Natural killer cell (primary cell): ENCODE measurements around the gene CDYL2. TPM values are rescaled to one million over a fixed set of nuclear protein-coding genes. Genes with fewer than 3 reads are reported as not detected.

ENCODE experiments used
- ATAC-seq, 3 donors: fragments of 150-1000 bp in 2 of 3; fragments of 200-7000 bp in 1 of 3; cut with Tn5 transposase; 1 replicate in 1 of 3; 2 replicates in 2 of 3; pipeline ENCODE4 v1.10.0; 2021; ENCODE audit warnings: mild to moderate bottlenecking in 2 of 3, moderate library complexity in 2 of 3
- DNase-seq, 2 donors: peaks; one replicate each; pipeline versions ENCODE4 v3.0.0 to v3.0.0-alpha.2; 2013 to 2021; ENCODE audit warnings: mixed read lengths in 1 of 2
- H3K27ac ChIP-seq: one replicate; pipeline ENCODE4 v1.5.1; 2013; ENCODE audit warnings: mild to moderate bottlenecking, low read length
- H3K27me3 ChIP-seq: one replicate; pipeline ENCODE4 v1.6.1; 2013; ENCODE audit warnings: low read length; ENCODE audit not compliant: control insufficient read depth, insufficient read depth
- H3K36me3 ChIP-seq: one replicate; pipeline ENCODE4 v1.6.1; 2013; ENCODE audit warnings: low read length; ENCODE audit not compliant: control insufficient read depth, insufficient read depth
- H3K4me1 ChIP-seq: one replicate; pipeline ENCODE4 v1.6.1; 2013; ENCODE audit warnings: low read length; ENCODE audit not compliant: control insufficient read depth, insufficient read depth
- H3K4me3 ChIP-seq: one replicate; pipeline ENCODE4 v1.5.1; 2013; ENCODE audit warnings: low read length
- H3K9me3 ChIP-seq: one replicate; pipeline ENCODE4 v1.6.1; 2013; ENCODE audit warnings: low read length; ENCODE audit not compliant: control insufficient read depth, insufficient read depth
- H3K27ac Mint-ChIP-seq, 2 donors: one replicate each; pipeline ENCODE4 v1.8.0; 2022; ENCODE audit warnings: mild to moderate bottlenecking in 2 of 2, mixed read lengths in 2 of 2, moderate library complexity in 1 of 2
- H3K27me3 Mint-ChIP-seq, 2 donors: one replicate each; pipeline ENCODE4 v1.8.0; 2022; ENCODE audit warnings: low read depth in 2 of 2, mixed read lengths in 2 of 2
- H3K36me3 Mint-ChIP-seq: one replicate; pipeline ENCODE4 v1.8.0; 2022; ENCODE audit warnings: mixed read lengths
- H3K4me1 Mint-ChIP-seq, 2 donors: one replicate each; pipeline ENCODE4 v1.8.0; 2022; ENCODE audit warnings: mixed read lengths in 2 of 2
- H3K4me3 Mint-ChIP-seq: one replicate; pipeline ENCODE4 v1.8.0; 2022; ENCODE audit warnings: mild to moderate bottlenecking, moderate library complexity, mixed read lengths
- H3K9me3 Mint-ChIP-seq, 2 donors: one replicate each; pipeline ENCODE4 v1.8.0; 2022; ENCODE audit warnings: mixed read lengths in 2 of 2
- WGBS: methylation state at CpG from one replicate; pipeline ENCODE4 v1.1.7; 2013; ENCODE audit warnings: missing lambda C conversion rate; ENCODE audit not compliant: insufficient coverage; 5-methylcytosine and 5-hydroxymethylcytosine counted together
- intact Hi-C: fragments of 100-400 bp; cut with micrococcal nuclease; formaldehyde crosslinking; loops from one replicate; pipeline ENCODE4 v1.14.2; 2022
- total RNA-seq, 4 donors: library from RNA; stranded (reverse); fragments of 120-200 nt in 1 of 4; gene quantifications; one replicate each; pipeline versions ENCODE4 v1.2.3 to v1.2.4, GENCODE V29; 2013 to 2022
- TF ChIP-seq, protein P1 (sequence below): fragments of 200-600 bp; IDR thresholded peaks from one replicate; pipeline ENCODE4 v1.8.0; 2022; ENCODE audit warnings: antibody characterized with exemption

Gene CDYL2
- total RNA-seq, 3 donors from 2014 or later (not counting 1 experiment from before 2014, with no cell fraction given): 2.7 to 14.5 (median 3.4) TPM

DNA sequence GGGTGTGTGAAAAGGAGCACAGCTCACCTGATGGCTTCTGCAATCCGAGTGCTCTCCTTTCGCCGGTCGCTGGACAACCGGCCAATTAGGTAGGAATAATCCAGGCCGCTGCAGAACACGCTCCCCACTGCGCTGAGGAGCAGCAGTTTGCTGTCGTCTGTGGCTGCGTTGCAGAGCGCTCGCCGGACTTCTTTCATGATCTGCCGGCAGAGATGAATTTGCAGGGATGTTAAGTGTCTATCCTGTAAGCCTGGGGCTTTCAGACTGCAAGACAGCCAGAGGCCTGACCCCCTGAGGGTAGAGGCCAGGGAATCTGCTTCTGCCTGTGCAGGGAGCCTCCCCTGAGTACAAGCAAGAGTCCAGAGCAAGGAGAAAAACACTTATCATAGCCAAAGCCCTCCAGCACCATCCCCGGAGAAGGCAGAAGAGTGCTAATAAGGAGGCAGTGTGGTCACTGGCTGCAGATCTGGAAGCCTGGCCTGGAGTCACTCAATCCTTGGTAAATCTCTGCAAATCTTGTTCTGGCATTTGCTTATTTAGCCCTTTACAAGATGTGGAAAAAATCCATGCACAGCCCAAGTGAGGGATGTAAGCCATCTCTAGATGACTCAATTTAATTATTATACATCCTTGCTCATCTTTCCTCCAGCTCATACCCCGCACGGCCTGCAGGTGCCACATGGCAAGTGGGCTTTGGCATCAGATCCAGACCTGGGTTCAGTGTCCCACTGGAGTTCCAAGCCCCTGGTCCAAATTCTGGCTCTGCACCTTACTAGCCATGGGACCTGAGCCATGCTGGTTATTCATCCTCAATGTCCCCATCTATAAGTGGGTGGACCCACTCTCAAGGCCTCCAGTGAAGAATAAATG lies 183.4 kb downstream of the CDYL2 start:
- DNase-seq: no peak
- H3K4me3 Mint-ChIP-seq: no peak overlapping the region
- H3K4me1 Mint-ChIP-seq: no peaks in the 10 kb centered on the region
- peaks cover 0 to 4% of the 10 kb centered on the region in 2 donors for H3K27me3 Mint-ChIP-seq
- H3K27me3 ChIP-seq: no peaks in the 10 kb centered on the region
- H3K9me3 Mint-ChIP-seq: no peaks in the 10 kb centered on the region
- ATAC-seq: no peak
- H3K9me3 ChIP-seq: no peaks in the 10 kb centered on the region
- TF ChIP-seq, protein P1, sequence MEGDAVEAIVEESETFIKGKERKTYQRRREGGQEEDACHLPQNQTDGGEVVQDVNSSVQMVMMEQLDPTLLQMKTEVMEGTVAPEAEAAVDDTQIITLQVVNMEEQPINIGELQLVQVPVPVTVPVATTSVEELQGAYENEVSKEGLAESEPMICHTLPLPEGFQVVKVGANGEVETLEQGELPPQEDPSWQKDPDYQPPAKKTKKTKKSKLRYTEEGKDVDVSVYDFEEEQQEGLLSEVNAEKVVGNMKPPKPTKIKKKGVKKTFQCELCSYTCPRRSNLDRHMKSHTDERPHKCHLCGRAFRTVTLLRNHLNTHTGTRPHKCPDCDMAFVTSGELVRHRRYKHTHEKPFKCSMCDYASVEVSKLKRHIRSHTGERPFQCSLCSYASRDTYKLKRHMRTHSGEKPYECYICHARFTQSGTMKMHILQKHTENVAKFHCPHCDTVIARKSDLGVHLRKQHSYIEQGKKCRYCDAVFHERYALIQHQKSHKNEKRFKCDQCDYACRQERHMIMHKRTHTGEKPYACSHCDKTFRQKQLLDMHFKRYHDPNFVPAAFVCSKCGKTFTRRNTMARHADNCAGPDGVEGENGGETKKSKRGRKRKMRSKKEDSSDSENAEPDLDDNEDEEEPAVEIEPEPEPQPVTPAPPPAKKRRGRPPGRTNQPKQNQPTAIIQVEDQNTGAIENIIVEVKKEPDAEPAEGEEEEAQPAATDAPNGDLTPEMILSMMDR: no peak
- no peaks in the 10 kb centered on the region for H3K4me1 ChIP-seq
- H3K27ac ChIP-seq: no peak overlapping the region
- H3K4me3 ChIP-seq: no peak overlapping the region
- WGBS: 95% methylated on average over 17 of the region's 17 CpGs
- no peaks in the 10 kb centered on the region for H3K36me3 Mint-ChIP-seq
- no peaks in the 10 kb centered on the region for H3K36me3 ChIP-seq
- no peak overlapping the region for H3K27ac Mint-ChIP-seq
- intact Hi-C loops: no loop called here

DNA sequence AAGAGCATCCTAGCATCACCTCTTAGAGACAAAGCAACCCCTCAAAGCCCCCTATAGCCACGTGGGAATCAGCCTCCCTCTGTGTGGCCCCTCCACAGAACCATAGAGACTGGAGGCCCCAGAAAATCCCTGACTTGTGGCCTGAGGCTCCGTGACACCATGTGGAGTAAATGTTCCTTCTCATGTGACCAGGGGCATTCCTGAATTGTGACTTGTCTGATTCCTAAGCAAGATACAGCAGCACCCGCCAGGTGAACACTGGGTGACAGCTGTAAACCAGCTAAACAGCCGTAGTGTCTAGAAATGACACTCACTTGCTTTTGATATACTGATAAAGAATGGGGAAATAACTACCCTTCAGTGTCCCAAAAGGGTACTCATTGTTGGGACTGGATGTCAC lies 184.6 kb downstream of the CDYL2 start:
- Histone ChIP-seq H3K27me3 (no peaks in the 10 kb centered on the region), H3K4me3 (no peak overlapping the region), H3K36me3 (no peaks in the 10 kb centered on the region), H3K27ac (no peak overlapping the region), H3K9me3 (no peaks in the 10 kb centered on the region), H3K4me1 (no peaks in the 10 kb centered on the region)
- H3K9me3 Mint-ChIP-seq: no peaks in the 10 kb centered on the region
- H3K4me1 Mint-ChIP-seq: no peaks in the 10 kb centered on the region
- peaks cover 0 to 7% of the 10 kb centered on the region in 2 donors for H3K27me3 Mint-ChIP-seq
- no peak overlapping the region for H3K4me3 Mint-ChIP-seq
- WGBS: 84% methylated on average over 4 of the region's 4 CpGs
- no peak overlapping the region for H3K27ac Mint-ChIP-seq
- no peak for ATAC-seq
- no peaks in the 10 kb centered on the region for H3K36me3 Mint-ChIP-seq
- TF ChIP-seq, protein P1: no peak
- intact Hi-C loops: no loop called here
- no peak for DNase-seq

DNA sequence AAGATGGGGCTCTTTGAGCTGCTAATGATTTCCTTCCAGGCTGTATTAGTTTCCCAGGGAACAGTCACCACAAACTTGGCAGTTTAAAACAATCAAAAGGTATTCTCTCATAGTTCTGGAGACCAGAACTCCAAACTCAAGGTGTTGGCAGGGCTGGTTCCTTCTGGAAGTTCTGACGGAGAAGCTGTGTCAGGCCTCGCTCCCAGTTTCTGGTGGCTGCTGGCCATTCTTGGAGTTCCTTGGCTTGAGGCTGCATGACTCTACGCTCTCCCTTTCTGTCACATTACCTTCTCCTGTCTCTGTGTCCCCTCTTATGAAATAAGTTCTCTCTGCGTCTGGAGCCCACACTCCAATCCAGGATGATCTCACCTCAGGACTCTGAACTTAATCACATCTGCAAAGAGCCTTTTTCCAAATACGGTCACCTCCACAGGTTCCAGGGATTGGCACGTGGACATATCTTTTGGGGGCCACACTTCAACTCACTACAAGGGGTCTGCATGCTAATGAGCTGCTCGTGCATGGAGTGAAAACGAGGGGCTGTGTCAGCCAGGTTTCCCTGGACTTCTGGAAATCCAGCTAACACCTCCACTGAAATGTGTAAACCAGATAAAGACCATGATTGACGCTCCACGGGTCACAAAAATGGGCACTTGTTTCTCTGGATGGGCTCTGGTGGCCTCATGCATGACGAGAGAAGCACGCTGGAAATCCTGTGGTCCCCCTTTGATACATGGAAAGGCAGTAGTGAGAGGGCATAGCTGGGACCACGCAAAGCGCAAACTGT lies 185.3 kb downstream of the CDYL2 start:
- no peak overlapping the region for H3K4me3 ChIP-seq
- H3K27me3 Mint-ChIP-seq: peaks cover 0 to 5% of the 10 kb centered on the region in 2 donors
- intact Hi-C loops: no loop called here
- H3K4me1 ChIP-seq: no peaks in the 10 kb centered on the region
- ATAC-seq (no peak), DNase-seq (no peak)
- H3K36me3 ChIP-seq: no peaks in the 10 kb centered on the region
- no peaks in the 10 kb centered on the region for H3K9me3 Mint-ChIP-seq
- no peak overlapping the region for H3K4me3 Mint-ChIP-seq
- H3K27me3 ChIP-seq: no peaks in the 10 kb centered on the region
- H3K4me1 Mint-ChIP-seq: no peaks in the 10 kb centered on the region
- no peaks in the 10 kb centered on the region for H3K36me3 Mint-ChIP-seq
- 93% methylated on average over 14 of the region's 14 CpGs for WGBS
- TF ChIP-seq, protein P1: no peak
- H3K27ac Mint-ChIP-seq: no peak overlapping the region
- H3K27ac ChIP-seq: no peak overlapping the region
- H3K9me3 ChIP-seq: no peaks in the 10 kb centered on the region
